RWPE1 (cell line): Measurements from ENCODE around the gene PABPN1L.

Source experiments
- CTCF ChIA-PET: fragments of 350-600 bp; sonication (Branson Sonifier 250); formaldehyde crosslinking; extraction: SDS; loops from one replicate; lab custom pipeline; 2021; lab: Yijun Ruan, JAX
- POLR2A ChIA-PET: fragments of 400-600 bp; formaldehyde crosslinking; extraction: SDS; loops from one replicate; lab custom pipeline; 2020; ENCODE audit warnings: antibody characterized with exemption; ENCODE audit not compliant: low non-redundant PET; lab: Yijun Ruan, JAX
- DNase-seq: peaks from one replicate; pipeline ENCODE4 v3.0.0; 2012; ENCODE audit warnings: low spot score
- H3K27ac ChIP-seq: fragments of 450-650 bp; 2 replicates; pipeline ENCODE4 v1.5.1; 2017
- TF ChIP-seq, protein P1 (sequence below): fragments of 450-650 bp; conservative IDR thresholded peaks from 2 replicates; pipeline ENCODE4 v1.5.1; 2017; ENCODE audit warnings: low read depth, mild to moderate bottlenecking

PABPN1L gene

DNA sequence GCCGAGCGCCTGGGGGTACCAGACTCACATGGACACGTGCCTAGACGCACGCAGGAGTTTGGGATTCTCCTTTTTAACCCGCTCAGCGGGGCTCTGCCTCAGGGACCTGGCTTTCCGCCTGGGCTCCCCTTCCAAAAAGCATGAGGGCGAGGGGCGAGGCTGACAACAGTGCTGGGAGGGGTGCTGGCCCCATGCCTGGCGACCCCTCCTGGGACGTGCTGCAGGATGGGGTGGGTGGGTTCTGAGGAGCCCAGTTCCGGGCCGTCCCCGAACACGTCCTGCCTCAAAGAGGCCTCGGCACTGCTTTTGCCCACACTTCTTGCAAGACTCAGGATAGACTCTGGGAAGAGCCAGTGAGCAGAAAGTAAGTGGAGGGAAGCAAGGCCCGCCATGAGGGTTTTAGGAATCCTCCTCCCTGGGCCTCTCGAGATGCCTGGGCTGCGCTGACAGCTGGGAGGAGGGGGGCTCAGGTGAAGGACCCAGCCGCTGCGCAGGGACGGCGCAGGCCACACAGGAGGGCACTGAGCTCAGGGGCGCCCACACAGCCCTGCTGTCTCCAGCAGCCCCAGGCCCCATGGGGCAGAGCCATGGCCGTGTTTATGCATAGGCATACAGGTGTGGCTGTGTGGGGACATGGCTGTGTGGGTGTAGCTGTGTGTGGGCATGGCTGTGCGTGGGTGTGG lies 15.4 kb upstream of the PABPN1L start:
- ChIA-PET CTCF (interaction anchor here (0.6 to 0.9 kb wide), 2 partner anchors 16 to 287 kb away, joined by 3 read pairs; no protein-coding TSS in a partner anchor), POLR2A (no interaction called here)
- TF ChIP-seq, protein P1, sequence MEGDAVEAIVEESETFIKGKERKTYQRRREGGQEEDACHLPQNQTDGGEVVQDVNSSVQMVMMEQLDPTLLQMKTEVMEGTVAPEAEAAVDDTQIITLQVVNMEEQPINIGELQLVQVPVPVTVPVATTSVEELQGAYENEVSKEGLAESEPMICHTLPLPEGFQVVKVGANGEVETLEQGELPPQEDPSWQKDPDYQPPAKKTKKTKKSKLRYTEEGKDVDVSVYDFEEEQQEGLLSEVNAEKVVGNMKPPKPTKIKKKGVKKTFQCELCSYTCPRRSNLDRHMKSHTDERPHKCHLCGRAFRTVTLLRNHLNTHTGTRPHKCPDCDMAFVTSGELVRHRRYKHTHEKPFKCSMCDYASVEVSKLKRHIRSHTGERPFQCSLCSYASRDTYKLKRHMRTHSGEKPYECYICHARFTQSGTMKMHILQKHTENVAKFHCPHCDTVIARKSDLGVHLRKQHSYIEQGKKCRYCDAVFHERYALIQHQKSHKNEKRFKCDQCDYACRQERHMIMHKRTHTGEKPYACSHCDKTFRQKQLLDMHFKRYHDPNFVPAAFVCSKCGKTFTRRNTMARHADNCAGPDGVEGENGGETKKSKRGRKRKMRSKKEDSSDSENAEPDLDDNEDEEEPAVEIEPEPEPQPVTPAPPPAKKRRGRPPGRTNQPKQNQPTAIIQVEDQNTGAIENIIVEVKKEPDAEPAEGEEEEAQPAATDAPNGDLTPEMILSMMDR, result no peak
- H3K27ac ChIP-seq, result peak overlapping the region; percentile 60
- DNase-seq, result no peak

DNA sequence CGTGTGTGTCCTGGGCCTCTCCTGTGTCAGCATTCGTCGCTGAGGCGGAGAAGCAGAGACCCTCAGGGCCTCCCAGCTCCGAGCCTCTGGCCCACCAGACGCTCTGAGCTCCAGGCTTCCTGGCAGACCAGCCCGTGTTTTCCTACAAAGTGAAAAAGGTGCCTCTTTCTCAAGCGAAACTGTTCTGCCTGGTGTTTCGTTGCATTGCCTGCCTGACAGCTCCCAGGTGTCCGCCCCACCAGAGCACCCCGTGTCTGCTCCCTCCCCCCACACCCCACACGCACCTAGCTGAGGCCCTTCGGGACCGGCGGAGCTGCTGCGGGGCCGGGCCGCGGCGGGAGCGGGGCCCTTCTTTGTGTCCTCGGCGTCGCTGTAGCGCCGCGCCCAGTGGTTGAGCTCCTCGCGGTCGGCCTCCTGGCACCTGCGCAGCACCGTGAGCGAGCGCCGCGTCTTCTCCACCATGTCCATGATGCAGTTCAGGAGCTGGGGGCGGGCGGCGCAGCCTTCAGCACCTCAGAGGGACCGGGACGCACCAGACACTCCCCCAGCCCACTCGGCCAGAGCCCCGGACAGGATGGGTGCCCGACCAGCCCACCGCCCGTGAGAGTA lies 14.7 kb upstream of the PABPN1L start:
- TF ChIP-seq, protein P1, result no peak
- POLR2A ChIA-PET, result no interaction called here
- DNase-seq, result no peak
- no peak overlapping the region; the same call in 1 of the 2 replicates for H3K27ac ChIP-seq
- CTCF ChIA-PET, result interaction anchor here (0.6 kb wide), 2 partner anchors 209 to 288 kb away, joined by 3 read pairs; no protein-coding TSS in a partner anchor

DNA sequence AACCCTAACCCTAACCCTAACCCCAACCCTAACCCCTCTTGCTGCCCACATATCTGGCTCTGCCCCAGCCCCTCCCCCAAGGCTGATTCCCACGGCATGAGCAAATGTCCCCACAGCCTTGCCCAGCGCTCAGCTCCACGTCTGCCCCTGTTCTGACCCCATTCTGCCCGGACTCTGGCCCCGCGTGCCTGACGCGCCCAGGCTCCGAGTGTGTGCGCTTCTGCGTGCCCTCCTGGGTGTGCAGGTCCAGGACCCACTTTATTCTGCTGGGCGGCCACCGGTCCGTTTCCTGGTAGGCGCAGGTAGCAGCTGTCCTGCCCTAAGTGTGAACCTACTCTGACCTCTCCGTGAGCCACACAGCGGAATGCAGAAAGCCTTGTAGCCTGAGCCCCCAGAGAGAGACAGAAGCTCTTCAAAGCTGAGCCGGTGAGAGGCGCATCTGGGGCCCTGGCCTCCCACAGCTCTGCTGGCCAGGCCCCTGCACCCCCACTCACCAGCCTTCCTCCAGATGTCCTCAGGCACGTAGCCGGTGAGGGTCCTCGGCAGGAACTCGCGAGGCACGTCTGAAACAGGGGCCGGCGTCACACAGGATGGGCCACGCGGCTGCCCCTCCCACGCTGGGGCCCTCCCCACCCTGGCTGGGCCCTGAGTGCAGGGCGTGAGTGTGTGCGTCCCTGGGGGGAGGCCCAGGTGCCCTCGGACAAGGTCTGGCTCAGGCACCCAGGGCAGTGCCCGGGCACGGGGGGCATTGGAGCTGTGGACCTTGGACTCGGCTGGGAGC lies 14.0 kb upstream of the PABPN1L start:
- CTCF ChIA-PET, result interaction anchor here (0.6 kb wide), 1 partner anchor 210 kb away, joined by 3 read pairs; no protein-coding TSS in a partner anchor
- POLR2A ChIA-PET, result interaction anchor here (0.8 kb wide), 1 partner anchor 337 kb away, joined by 3 read pairs; the partner anchor contains the start of gene ZNF778
- DNase-seq, result no peak
- H3K27ac ChIP-seq, result no peak overlapping the region
- TF ChIP-seq, protein P1, result no peak

DNA sequence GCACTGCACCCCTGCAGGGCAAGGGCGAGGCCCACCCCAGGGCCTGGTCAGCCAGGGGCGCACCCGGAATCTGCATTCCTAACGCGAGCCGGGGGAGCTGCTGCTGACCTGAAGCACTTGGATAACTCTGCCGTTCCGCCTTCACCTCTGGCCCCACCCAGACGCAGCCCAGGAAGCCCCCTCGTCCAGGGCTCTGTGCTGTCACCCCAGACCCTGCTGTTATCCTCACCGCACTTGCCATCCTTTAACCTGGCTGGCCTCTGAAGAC lies 13.3 kb upstream of the PABPN1L start:
- H3K27ac ChIP-seq, result no peak overlapping the region
- ChIA-PET CTCF (no interaction called here), POLR2A (interaction anchor here (0.8 kb wide), 1 partner anchor 338 kb away, joined by 3 read pairs; the partner anchor contains the start of gene ZNF778)
- DNase-seq, result no peak
- TF ChIP-seq, protein P1, result no peak

DNA sequence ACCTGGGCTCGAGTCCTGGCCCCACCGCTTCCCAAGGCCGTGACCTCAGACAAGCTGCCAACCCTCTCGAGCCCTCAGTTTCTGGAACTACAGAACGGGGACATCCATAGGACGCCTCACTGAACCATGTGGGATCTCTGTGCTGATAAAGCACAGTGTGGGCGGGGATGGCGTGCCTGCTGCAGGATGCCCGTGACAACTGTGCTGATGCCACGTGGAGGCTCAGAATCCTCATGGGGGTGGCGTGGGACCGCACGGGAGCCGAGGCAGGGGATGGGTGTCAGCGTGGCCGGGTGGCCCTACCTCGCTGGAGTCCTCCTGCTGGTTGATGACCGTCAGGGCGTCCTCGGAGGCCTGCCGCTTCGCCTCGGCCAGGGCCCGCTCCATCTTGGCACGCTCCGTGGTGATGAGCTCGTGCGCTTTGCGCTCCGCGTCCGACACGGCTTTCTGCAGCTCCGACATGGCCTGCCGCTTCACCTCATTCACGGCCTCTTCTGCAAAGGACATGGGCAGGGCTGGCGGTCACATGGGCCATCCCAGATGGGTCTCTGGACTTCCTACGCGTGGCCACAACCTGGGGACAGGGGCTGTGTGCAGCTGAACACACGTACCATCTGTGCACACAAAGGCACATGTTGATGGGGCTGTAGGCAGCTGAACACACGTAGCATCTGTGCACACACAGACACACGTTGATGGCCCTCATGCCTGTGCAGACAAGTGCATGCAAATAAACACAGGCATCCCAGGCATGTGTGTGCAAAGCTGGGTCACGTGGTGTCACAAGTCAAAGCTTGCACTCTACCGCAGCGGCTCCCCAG lies 12.7 kb upstream of the PABPN1L start:
- ChIA-PET POLR2A (interaction anchor here (0.8 kb wide), 1 partner anchor 338 kb away, joined by 3 read pairs; the partner anchor contains the start of gene ZNF778), CTCF (no interaction called here)
- no peak overlapping the region for H3K27ac ChIP-seq
- TF ChIP-seq, protein P1, result no peak
- DNase-seq, result peak; percentile 57

DNA sequence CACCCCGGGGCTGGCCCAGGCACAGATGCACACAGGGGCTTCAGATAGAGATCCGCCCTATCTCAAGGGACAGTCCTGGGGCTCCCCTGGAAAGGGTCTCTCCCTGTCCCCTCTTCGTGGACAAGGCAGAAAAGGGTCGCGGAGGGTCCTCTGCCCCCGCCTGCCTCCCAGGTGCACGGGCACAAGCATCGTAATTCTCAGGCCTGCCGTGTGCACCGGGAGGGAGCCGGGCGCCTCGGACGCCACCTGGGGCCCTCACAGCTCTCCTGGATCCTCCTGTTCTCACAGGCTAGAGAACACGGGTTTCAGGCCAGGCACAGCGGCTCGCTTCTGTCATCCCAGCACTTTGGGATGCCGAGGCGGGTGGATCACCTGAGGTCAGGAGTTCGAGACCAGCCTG lies 11.9 kb upstream of the PABPN1L start:
- POLR2A ChIA-PET, result no interaction called here
- DNase-seq, result no peak
- TF ChIP-seq, protein P1, result no peak
- CTCF ChIA-PET, result interaction anchor here (0.7 kb wide), 1 partner anchor 754 kb away, joined by 4 read pairs; no protein-coding TSS in a partner anchor
- H3K27ac ChIP-seq, result no peak overlapping the region
